DMS79 (cell line): ENCODE measurements around the gene RAD9A.
A peak's percentile ranks its signal among the peaks of the same experiment; 100 is the strongest.
"Not testable (repeated sequence)": the region's sequence is repeated elsewhere in the genome, so short reads cannot be mapped to it uniquely, and the experiment has no call there.

ENCODE experiments used
- DNase-seq: peaks from one replicate; lab custom pipeline; 2025; lab: John Stamatoyannopoulos, UW

RAD9A gene

GRCh38 chr11:67397536-67397935 is 5.8 kb downstream of the RAD9A start:
- DNase-seq = no peak

- DNase-seq = no peak
These were observed 6.3 kb downstream of the RAD9A start for GRCh38 chr11:67397986-67398660.

DNA sequence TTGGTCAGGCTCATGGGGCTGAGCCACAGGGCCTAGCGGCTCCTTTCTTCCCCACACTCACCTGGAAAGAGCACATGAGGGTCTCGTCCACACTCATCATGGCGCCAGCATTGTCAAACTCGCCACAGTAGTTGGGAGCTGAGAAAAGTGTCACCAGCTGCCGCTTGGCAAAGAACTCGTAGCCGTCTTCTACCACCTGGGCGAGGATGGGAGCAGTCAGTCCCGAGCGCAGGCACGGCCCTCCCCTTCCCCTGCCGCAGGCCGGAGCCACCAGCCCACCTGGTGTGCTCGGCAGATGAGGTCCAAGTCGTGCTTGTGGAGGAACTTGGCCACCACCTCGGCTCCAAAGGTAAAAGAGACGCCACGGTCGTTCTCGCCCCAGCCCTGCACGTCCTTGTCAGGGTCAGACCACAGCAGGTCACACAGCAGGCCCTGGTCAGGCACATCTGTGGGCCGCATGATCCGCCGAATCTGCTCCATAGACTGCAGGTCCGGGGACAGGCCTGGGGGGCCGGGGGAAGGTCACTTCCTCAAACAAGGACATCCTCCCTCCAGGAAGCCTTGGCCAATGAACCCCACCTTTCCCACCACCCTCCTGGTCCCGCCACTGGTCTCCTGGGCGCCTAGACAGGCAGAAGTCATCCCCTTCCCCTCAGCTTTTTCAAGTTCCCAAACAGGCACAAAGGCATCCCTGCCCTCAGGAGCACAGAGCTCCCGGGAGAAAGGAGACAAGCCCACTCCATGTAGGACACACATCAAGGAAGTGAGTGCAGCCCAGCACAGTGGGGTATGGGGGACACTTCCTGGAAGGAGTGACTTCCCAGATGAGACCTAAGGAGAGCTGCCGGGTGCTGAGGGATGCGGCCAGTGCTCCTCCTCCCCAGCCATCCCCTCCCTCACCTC is 7.1 kb downstream of the RAD9A start:
- no peak for DNase-seq

DNA sequence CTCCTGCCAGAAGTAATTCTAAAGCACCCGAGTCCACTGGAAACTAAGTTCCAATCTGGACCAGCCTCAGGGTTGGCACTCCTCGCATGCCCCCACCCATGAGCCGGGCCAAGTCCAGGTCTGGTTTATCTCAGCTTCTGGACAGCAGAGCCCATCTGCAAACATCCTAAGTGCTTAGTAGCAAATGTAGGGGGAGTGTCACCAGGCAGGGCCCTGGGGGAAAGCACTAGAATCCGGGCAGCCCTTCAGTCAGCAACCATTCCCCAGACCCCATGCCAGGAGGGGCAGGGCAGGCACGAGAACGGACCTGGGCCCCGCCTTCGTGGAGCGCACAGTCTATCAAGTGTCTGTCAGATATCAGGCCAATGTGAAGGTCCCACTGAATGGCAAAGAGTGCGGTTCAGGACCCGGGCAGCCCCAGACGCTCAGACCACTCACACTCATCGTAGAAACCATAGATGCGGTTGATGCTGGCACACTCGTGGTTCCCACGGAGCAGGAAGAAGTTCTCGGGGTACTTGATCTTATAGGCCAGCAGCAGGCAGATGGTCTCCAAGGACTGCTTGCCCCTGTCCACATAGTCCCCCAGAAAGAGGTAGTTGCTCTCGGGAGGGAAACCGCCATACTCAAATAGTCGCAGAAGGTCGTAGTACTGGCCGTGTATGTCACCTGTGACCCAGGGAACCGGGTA is 8.6 kb downstream of the RAD9A start:
- no peak for DNase-seq

DNA sequence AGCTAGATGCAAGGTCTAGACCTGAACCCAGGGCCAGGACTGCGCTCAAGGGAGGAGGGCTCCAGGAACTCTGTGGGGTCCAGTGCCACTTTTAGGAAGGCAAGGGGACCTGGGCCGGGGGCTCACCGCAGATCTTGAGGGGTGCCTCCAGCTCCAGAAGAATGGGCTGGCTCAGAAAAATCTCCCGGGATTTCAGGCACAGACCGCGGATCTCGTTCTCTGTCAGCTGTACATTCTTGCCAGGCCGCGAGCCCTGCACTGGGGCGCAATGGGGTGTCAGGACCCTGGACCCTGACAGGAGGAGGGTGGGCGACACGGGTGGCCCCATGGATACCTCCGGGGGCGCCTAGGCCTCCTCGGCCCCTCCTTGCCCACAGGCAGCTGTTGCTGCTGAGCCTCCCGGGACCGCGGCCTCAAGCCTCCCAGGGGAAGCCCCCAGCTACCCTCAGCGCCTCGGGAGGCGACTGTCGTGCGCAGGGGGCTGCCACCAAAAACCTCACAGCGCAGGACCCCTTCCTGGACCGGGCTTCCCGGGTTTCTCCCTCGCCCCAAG is 9.2 kb downstream of the RAD9A start:
- no peak for DNase-seq

DNA sequence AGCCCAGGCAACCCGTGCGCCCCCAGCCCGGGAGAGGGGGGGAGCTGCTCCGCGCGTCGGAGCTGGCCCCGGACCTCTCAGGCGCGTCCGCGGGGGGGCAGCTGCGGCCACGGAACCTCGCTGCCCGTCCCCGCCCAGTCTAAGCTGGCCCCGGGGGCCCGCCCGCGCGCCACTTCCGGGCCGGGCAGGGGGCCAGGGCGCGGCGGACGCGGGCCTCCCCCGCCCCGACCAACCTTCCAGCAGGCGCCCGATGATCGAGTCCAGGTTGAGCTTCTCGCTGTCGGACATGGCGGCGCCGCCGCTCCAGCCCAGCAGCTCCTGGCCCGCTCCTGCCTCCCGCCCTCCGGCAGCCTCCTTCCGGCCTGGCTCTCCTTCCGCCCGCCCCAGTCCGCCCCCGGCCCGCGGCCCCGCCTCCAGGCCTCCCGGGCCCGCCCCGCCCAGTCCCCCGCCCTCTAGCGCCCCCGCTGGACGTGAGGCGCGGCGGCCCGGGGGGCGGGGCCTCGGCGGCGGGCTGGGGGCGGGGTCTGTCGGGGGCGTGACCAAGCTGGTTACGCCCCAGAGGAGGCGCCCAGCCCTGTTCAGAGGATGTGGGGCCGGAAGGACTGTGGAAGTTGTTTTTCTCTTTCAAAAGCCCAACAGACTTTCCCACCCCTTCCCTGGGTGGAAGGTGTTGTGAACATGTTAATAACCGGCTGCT is 9.9 kb downstream of the RAD9A start, which contains the start of gene PPP1CA:
Gene PPP1CA, minus strand, starts transcription at position 364 of the 697 bp plus-strand sequence. Its CDS starts 76 bp downstream, at position 288.
- DNase-seq = peak; percentile 68

- not testable (repeated sequence) for DNase-seq
These were observed 10.5 kb downstream of the RAD9A start for GRCh38 chr11:67402192-67402839.

DNA sequence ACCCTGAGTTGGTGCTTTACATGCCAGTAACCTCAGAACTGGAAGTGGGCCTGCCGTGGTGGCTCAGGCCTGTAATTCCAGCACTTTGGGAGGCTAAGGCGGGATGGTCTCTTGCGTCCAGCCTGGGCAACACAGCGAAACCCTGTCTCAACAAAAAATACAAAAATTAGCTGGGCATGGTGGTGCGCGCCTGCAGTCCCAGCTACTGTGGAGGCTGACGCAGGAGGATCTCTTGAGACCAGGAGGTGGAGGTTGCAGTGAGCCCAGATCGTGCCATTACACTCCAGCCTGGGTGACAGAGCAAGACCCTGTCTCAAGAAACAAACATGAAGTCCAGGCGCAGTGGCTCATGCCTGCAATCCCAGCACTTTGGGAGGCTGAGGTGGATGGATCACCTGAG is 11.3 kb downstream of the RAD9A start:
- DNase-seq = not testable (repeated sequence)

- no peak for DNase-seq
These were observed 12.9 kb downstream of the RAD9A start for GRCh38 chr11:67404515-67405195.

DNA sequence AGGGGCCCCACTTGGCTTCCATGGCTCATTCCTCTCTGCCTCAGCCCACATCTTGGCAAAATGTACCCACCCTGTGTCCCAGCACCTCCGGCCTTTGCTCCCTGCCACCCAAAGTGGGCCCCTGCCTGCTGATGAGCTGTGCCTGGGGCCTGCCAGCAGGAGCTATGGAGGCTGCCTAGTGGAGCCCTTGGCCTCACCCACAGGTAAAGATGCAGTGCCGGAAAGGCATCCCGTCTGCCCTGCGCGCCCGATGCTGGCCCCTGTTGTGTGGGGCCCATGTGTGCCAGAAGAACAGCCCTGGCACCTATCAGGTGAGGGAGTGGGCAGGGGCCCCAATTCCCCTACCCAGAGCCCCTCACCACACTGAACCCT is 13.4 kb downstream of the RAD9A start:
- DNase-seq = no peak

GRCh38 chr11:67405688-67406339 is 14.0 kb downstream of the RAD9A start:
- DNase-seq = no peak

- no peak for DNase-seq
These were observed 14.7 kb downstream of the RAD9A start for GRCh38 chr11:67406420-67406968.

GRCh38 chr11:67406969-67407687 is 15.3 kb downstream of the RAD9A start:
- no peak for DNase-seq

- no peak for DNase-seq
These were observed 15.9 kb downstream of the RAD9A start for GRCh38 chr11:67407688-67408163.

DNA sequence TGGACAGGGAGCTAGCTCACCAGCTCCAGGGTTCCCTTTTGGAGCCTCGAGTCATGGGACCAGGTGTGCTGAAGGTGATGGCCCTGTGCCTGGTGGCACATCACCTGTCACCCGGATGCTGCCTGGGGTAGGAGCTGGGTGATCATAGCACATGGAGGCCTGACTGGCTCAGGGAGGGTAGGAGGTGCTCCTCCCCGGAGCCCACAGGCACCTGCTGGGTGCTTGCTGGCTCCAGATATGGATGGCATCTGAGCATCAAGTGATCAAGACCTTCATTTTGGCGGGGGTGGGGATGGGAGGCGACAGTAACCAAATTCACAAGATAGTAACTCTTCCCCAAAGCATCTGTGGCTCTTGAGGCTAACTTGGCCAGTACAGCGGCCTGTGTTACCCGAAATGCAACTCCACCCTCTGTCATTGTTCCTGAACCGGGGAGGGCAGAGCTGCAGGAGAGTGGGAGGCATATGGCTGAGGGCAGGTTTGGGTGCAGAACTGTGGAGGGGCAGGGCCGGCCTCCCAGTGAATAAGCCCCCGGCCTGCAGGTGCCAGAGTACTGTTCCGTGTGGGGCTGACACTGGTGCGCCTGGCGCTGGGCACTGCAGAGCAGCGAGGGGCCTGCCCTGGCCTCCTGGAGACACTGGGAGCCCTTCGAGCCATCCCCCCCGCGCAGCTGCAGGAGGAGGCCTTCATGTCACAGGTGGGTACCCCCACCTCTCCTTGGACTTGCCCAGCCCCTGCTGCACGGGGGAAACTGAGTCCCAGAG is 16.8 kb downstream of the RAD9A start:
- no peak for DNase-seq

DNA sequence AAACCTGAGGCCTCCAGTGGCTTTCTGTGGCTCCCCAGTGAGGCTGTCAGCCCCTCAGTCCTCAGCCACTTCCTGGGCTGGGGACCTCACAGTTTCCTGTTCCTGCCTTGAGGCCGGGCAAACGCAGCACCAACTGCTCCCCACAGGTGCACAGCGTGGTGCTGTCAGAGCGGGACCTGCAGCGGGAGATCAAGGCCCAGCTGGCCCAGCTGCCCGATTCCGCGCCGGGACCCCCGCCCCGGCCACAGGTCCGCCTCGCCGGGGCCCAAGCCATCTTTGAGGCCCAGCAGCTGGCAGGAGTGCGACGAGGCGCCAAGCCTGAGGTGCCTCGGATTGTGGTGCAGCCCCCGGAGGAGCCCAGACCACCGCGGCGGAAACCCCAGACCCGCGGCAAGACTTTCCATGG is 17.5 kb downstream of the RAD9A start:
- DNase-seq = no peak

DNA sequence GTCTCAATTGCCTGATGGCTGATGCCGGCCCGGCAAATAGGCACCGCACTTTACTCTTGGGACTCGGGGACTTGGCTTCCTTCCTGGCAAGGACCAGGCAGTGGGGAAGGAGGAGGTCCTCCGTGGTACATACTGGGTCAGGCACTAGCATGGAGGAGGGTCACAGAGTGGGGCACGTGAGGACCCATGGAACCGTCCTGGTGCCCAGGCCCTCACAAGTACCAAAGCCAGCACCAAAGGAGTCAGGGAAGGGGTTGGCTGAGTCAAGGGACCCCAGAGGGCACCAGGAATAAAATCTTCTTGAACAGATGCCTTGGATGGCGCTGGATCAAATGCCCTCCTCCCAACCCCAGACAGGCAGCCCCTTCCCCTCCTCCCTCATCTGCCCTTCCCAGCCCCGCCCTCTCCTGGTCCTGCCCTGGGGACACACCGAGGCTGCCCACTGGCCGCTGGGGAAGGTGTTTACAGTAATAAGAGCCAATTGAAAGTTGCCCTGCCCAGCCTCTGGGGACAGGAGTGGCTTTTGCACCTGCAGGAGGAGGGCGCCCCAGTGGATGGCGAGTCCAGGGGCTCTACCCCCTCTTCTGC is 18.1 kb downstream of the RAD9A start:
- DNase-seq = no peak

DNA sequence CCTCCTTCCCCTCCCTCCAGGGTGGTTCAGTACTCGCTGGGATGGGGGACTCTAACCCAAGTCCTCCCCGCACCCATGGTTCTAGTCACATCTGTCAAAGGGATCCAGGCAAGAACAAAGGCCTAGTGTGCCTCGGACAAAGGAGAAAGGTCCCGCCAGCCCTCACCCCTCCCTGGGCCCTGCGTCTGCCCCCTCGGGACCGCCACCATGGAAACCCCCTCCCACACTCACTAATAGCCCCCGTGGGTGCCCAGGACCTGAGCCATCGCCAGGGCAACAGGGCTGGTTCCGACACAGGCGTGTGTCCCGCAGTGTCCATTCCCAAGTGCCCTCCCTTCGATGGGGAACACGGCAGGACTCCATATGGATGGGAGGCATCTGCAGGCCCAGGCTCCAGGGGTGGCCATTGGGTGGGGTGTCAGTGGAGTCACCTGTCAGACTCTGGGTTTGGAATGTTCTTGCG is 18.6 kb downstream of the RAD9A start:
- DNase-seq = no peak
